Ureter (tissue), 1 donor: ENCODE results near the gene EHD2. TPM values are rescaled to one million over a fixed set of nuclear protein-coding genes. Genes with fewer than 3 reads are reported as not detected.
"Not testable (repeated sequence)": the region's sequence is repeated elsewhere in the genome, so short reads cannot be mapped to it uniquely, and the experiment has no call there.

Source experiments
- DNase-seq: peaks from one replicate; pipeline ENCODE4 v3.0.0-alpha.2; 2020; ENCODE audit warnings: low spot score
- total RNA-seq: library from RNA; stranded (reverse); gene quantifications from one replicate; pipeline ENCODE4 v1.2.4, GENCODE V29; 2023
- donor health status: DM: yes; HTN: yes; CAD: no.

EHD2 gene
- total RNA-seq, 1 donor from 2014 or later: 126 TPM

- DNase-seq: no peak
These were observed 36.1 kb downstream of the EHD2 start for GRCh38 chr19:47749326-47749725.

- no peak for DNase-seq
These were observed 37.5 kb downstream of the EHD2 start for GRCh38 chr19:47750752-47751151.

DNA sequence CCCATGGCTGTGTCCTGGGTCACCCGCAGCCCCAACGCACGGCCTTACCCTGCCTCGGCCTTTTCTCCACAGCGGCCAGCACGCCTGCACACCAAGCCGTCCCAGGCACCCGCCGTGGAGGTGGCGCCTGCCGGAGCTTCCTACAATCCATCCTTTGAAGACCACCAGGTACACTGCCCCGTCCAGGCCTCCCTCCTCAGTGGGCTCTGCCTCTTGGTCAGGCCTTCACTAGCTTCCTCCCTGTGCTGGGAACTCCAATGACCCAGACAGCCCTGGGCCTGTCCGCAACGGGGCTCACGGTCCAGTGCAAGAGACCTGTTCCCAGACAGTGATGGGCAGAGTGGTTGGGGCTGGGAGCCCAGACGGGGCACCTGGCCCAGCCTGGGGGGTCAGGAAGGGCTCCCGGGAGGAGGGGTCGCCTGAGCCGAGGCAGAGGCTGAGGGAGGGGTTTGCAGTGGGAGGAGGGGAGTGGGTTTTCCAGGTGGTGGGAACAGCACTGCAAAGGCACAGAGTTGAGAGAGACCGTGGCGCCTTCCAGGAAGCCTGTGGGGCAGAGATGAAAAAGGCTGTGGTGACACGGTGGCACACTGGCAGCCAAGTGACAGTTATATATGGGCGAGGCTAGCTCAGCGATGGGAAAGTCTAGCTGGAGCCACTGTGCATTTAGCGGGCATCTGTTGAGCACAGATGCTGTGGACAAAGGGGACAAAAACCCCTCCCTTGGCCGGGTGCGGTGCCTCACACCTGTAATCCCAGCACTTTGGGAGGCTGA is 39.4 kb downstream of the EHD2 start:
- DNase-seq: no peak

GRCh38 chr19:47754206-47755064 is 41.2 kb downstream of the EHD2 start:
- no peak for DNase-seq

DNA sequence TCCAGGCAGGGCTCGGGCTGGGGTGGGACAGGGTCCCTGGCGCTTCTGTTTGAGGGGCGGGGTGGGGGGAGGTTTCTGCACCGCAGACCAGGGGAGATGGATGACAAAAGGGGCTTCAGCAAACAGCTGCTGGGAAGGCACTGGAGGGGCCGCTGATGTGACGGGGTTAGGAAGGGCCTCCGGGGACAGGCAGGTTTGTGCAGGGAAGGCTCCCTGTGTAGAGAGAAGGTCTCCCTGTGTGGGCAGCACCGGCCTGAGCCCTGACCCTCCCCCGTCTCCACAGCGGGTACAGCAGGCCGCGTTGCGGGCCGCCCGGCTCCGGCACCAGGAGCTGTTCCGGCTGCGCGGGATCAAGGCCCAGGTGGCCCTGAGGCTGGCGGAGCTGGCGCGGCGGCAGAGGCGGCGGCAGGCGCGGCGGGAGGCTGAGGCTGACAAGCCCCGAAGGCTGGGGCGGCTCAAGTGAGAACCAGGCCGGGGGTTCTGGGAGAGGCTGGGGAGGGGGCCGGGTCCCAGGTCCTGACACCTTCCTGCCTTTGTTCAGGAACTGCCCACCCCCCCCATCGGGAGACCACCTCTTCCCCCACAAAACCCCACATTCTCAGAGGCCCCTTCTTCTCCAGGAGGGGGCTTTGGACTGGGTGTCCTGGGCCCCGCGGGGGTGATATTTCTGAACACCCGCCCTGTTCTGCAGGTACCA is 42.0 kb downstream of the EHD2 start:
- DNase-seq: no peak

DNA sequence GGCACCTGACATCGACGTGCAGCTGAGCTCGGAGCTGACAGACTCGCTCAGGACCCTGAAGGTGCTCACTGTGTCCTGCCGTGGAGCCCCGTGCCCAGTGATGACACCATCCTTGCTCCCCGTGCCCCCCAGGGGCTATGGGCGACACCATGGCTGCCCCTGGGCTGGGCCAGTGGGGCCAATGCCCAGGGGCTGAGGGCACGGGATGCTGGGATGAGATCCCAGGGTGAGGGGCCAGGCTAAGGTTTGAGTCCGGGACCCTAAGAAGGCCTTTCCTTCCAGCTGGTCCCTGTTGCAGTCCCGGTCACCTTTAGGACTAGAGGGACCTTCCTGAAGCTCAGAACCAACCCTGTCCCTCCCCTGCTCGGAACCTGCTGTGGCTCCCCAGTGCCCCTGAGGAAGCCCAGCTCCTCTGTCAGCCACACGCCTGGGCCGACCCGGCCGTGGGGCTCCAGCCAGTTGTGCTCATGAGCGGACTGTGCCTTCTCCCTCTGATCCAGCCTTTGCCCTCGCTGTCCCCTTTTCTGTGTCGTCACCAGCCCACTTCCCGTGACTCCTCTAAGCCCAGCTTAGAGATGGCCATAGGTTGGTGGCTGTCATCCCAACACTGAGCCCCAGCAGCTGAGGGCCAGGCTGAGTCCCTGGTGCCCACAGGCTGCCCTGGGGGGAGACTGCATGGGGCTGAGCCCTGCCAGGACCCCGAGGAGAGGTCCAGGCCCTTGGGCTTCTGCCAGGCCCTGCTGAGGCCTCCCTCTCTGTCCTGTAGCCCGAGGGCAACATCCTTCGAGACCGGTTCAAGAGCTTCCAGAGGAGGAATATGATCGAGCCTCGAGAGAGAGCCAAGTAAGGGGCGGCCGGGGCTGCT is 42.8 kb downstream of the EHD2 start:
- no peak for DNase-seq

GRCh38 chr19:47756627-47756929 is 43.4 kb downstream of the EHD2 start:
- DNase-seq: no peak

DNA sequence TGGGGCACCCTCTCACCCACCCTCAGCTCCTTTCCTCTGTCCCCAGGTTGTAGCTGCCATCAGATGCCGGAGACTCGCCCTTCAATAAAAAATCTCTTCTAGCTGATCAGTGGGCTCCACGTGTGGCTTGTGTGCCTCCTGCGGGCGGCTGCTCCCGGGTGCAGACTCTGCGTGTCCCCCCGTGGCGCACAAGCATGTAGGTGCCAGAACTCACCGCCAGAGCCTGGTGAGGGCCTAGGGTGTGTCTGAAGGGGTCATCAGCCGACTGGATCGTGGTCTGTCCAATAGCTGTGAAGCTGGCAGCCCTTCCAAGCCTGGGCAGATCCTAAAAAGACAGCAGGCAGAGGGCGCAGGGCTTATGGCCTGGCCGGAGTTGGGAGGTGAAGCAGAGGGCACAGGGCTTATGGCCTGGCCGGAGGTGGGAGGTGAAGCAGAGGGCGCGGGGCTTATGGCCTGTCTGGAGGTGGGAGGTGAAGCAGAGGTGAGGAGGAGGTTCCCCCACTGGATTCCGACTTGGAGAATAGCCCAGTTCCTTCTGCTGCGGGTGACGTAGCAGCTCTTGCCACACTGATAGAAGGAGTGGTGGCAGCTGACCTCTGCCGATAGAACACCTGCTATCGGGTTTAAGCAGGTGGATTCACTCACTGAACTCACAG is 43.9 kb downstream of the EHD2 start:
- no peak for DNase-seq

DNA sequence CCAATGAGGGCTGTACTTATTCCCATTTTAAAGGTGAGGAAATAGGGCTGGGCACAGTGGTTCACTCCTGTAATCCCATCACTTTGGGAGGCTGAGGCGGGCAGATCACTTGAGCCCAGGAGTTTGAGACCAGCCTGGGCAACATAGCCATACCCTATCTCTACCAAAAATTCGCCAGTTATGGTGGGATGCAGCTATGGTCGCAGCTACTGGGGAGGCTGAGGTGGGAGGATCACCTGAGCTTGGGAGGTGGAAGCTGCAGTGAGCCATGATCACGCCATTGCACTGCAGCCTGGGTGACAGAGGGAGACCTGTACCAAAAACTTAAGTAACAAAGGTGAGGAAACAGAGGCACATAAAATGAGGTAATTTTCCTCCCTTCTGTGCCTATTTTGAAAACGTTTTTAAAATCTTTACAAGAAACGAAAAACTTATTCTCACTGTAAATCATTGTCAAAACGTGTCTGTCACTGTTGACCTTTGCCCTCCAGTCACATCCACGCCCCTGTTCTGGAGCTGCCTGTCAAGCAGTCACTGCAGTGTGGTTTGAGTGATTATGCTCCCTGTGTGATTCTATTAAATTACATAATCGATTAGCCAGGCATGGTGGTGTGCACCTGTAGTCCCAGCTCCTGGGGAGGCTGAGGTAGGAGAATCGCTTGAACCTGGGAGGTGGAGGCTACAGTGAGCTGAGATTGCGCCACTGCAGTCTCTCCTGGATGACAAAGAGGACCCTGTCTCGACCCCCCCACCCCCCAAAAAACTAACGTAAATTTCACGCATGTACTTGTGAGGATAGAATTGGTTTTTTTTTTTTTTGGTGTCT is 44.6 kb downstream of the EHD2 start:
- DNase-seq: no peak

DNA sequence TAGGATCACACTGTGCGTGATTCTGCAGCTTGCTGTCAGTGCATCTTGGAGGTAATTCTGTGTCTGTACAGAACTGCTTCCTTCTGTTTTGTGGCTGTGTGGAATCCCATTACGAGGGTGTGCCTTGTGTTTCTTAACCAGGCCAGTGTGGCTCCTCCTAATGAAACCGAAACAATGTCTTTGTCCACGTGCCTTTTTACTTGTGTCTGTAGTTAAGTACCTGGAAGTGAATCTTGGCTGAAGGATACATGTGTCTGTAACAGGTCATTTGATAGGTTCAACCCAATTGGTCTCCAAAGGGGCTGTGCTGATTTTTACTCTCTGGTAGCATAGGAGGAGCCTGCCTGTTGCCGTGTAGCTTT is 45.2 kb downstream of the EHD2 start:
- DNase-seq: no peak

DNA sequence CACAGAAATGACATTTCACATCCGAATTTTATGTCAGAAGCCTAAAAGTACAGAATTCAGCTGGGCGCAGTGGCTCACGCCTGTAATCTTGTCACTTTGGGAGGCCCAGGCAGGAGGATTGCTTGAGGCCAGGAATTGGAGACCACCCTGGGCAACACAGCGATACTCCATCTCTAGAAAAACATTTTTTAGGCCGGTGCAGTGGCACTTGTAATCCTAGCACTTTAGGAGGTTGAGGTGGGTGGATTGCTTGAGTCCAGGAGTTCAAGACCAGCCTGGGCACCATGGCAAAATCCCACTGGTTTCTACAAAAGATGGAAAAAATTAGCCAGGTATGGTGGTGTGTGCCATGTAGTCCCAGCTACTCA is 47.4 kb downstream of the EHD2 start:
- no peak for DNase-seq

DNA sequence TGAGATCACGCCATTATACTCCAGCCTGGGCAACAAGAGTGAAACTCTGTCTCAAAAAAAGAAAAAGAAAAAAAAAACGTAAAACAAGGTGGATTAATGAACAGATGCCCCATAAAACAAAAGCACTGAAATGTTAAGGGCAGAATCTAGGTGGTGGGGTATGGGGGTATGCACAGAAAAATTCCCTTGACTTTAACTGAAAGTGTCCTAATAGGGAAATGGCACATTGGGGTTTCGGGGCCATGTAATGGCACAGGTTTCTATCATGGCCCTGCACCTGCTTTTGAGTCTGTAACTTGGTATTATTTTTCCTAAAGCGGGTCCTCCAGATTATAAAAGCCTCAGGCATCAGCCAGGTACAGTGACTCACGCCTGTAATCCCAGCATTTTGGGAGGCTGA is 48.3 kb downstream of the EHD2 start:
- no peak for DNase-seq

GRCh38 chr19:47762151-47762550 is 48.9 kb downstream of the EHD2 start:
- no peak for DNase-seq

DNA sequence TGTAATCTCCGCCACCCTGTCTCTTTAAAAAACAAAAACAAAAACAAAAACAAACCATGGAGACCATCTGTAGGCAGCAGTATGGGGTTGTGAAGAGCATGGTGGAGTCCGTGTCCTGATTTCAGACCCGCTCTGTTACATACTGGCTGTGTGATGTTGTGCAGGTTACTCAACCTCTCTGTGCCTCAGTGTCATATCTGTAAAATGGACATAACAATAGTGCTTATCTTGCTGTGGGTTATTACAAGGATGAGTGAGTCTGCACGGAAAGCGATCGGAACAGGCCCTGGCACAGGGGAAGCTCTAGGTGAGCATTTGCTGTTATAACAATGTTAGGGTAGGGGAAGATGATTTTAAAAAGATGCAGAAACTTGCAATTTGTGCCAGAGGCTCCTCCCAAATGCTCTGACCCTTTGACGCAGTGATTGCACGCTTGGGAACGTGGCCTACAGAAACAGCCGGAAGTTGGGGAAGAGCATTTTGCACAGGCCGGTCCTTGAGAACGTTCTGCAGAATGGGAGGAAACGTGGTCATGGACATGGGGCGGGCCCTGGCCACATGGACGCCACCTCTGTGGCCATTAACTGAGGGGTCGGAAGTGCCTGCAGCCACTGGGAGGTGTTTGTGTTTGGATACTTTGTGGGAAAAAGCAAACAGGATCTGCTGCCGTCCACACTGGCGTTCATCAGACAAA is 49.5 kb downstream of the EHD2 start:
- no peak for DNase-seq

DNA sequence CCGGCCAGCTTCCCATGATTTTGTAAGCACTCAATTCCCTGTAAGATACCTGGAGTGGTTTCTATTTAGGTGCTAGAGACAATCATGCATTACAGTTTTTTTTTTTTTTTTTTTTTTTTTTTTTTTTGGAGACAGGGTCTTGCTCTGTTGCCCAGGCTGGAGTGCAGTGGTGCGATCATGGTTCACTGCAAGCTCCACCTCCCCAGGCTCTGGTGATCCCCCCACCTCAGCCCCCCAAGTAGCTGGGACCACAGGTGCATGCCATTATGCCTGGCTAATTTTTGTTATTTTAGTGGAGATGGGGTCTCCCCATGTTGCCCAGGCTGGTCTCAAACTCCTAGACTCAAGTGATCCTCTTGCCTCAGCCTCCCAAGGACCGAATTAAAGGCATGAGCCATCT is 51.5 kb downstream of the EHD2 start:
- not testable (repeated sequence) for DNase-seq

DNA sequence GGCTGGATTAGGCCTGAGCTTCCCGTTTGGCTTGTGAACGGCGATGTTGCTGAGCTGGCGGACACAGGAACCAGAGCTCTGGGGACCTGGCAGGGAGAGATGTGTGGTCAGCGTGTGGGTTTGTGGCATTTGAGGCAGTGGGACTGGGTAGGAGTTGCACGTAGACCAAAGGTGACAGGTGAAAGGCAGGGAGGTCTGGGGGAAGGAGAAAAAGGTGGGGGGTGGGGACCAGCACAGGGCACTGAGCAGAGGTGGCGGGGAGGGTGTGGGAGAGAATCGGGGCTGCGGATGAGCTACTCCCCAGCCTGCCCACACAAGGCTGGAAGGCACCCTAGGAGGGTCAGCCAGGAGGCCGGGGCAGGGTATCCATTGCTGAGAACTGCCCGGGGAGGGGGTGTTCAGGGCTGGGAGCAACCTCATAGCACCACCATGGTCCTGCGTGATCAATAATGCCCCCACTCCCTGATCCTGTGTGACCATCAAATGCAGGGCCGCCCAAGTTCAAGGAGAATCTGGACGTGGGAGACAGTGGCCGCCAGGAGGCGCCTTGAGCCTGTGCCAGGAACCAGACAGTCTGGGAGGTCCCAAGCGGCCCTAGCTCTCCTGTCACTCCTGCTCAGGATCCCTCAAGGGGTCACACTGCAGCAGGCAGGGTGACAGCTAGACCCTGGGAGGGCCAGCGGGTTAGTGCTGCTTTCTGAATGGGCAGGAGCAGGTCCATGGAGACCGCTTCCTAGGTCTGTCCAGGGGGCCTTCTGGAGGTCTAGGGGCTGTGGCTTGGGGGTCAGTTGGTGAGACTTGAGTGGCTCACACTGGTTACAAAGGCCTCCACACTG is 52.5 kb downstream of the EHD2 start:
- peak; percentile 63 for DNase-seq

DNA sequence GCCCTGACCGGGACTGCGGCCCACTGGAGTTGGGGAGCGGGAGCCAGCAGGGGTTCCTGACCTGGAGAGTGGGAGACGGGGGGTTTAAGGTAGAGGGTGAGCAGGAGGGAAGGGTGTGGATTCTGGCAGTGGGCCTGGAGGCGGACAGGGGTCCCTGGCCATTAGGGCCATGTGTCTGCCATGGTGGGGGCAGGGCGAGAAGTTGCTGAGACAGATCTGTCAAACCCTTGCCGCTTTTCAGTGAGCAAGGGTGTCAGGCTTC is 53.1 kb downstream of the EHD2 start:
- DNase-seq: no peak

DNA sequence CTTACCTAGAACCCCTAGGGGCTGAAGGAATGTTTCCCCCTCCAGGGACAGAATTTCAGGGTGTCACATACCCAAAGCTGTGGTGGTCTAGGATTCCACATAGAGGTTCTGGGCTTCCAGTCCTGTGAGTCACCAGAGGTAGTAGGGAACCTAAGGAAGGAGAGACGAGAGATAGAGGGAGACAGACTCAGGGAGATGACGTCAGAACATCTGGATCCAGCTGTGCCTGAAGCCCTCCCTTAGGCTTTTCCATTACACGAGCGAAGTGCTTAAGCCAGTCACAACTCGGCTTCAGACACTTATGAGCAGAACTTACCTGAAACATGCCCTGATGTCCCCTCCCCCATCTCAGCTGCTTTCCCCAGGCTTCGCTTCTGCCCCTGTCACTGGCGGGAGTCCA is 53.4 kb downstream of the EHD2 start:
- DNase-seq: no peak

- no peak for DNase-seq
These were observed 54.1 kb downstream of the EHD2 start for GRCh38 chr19:47767349-47767748.
